Putamen (tissue), 1 donor: ENCODE data around the gene REST.
"Not testable (repeated sequence)": the region's sequence is repeated elsewhere in the genome, so short reads cannot be mapped to it uniquely, and the experiment has no call there.

Experiments used
- DNase-seq: peaks from one replicate; pipeline ENCODE4 v3.0.0-alpha.2; 2016; ENCODE audit warnings: low spot score

REST gene, protein sequence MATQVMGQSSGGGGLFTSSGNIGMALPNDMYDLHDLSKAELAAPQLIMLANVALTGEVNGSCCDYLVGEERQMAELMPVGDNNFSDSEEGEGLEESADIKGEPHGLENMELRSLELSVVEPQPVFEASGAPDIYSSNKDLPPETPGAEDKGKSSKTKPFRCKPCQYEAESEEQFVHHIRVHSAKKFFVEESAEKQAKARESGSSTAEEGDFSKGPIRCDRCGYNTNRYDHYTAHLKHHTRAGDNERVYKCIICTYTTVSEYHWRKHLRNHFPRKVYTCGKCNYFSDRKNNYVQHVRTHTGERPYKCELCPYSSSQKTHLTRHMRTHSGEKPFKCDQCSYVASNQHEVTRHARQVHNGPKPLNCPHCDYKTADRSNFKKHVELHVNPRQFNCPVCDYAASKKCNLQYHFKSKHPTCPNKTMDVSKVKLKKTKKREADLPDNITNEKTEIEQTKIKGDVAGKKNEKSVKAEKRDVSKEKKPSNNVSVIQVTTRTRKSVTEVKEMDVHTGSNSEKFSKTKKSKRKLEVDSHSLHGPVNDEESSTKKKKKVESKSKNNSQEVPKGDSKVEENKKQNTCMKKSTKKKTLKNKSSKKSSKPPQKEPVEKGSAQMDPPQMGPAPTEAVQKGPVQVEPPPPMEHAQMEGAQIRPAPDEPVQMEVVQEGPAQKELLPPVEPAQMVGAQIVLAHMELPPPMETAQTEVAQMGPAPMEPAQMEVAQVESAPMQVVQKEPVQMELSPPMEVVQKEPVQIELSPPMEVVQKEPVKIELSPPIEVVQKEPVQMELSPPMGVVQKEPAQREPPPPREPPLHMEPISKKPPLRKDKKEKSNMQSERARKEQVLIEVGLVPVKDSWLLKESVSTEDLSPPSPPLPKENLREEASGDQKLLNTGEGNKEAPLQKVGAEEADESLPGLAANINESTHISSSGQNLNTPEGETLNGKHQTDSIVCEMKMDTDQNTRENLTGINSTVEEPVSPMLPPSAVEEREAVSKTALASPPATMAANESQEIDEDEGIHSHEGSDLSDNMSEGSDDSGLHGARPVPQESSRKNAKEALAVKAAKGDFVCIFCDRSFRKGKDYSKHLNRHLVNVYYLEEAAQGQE

DNA sequence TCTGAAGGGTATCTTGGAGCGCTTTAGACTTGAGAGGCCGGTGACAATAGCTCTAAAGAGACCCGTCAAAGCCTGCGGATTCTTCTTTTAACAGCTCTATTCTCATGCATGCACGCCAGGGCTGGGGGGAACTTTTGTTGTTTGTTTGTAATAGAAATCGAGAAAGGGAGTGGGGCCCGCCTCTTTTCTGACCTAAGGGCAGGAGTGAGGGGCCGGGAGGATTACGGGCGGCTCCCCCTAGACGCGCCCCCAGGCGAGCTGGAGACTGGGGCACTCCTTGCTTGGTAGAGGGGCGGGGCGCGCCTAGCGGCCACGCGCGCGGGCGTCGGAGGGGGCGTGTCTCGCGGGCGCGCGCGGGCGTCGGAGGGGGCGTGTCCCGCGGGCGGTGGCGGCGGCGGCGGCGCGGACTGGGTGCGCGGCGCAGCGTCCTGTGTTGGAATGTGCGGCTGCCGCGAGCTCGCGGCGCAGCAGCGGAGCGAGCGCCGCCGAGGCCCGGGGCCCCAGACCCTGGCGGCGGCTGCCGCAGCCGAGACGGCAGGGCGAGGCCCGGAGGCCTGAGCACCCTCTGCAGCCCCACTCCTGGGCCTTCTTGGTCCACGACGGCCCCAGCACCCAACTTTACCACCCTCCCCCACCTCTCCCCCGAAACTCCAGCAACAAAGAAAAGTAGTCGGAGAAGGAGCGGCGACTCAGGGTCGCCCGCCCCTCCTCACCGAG, at the start of gene REST:
Gene REST, plus strand, starts transcription at position 412 of the 717 bp plus-strand sequence. CDS start 2,739 bp downstream, outside the sequence.
- DNase-seq: peak; percentile 70

DNA sequence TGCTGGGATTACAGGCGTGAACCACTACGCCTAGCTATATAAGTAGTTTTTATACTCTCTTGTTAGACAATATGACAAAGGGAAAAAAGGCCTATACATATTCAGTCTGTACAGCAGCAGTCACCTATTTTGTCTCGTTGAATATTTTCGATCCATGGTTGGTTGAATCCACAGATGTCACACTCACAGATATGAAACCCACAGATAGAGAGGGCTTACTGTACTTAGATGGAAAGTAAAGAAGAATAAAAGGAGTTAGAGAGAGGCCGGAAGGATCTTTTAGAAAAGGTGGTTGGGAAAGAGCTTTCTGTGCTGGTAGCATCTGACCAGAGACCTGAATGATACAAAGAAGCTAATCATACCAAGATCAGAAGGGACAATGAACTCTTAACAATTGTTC, 47.9 kb upstream of the REST start:
- no peak for DNase-seq

DNA sequence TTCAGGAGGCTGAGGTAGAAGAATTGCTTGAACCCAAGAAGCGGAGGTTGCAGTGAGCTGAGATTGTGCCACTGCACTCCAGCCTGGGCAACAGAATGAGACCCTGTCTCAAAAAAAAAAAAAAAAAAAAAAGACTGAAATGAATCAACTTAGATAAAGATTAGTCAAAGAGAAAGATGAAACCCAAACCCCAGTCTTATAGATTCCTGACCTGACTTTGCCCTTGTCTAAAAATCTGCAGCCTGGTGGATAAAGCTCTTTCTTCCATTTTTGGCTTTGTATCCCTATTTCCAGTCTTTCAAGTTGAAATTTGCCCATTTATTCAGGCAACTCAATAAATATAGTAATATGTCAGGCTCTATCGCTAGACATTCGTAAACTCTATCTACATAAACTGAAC, 46.9 kb upstream of the REST start:
- no peak for DNase-seq

DNA sequence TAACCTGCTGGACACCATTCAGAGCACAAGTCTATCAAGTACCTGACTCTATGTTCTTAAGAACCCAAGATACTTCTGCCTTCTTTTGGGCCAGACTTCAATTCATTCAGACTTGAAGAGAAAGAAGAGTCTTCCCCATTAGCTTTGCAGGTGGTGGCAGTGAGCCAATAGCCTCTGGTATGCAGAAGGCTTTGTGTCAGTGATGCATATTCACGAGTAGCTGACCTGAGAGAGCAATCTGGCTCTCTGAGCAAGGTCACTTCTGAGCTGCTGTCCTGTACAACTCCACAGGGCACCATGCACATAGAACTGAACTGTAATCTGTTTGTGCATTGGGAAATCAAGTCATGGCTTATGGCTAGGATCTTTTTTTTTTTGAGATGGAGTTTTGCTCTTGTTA, 46.3 kb upstream of the REST start:
- DNase-seq: no peak

DNA sequence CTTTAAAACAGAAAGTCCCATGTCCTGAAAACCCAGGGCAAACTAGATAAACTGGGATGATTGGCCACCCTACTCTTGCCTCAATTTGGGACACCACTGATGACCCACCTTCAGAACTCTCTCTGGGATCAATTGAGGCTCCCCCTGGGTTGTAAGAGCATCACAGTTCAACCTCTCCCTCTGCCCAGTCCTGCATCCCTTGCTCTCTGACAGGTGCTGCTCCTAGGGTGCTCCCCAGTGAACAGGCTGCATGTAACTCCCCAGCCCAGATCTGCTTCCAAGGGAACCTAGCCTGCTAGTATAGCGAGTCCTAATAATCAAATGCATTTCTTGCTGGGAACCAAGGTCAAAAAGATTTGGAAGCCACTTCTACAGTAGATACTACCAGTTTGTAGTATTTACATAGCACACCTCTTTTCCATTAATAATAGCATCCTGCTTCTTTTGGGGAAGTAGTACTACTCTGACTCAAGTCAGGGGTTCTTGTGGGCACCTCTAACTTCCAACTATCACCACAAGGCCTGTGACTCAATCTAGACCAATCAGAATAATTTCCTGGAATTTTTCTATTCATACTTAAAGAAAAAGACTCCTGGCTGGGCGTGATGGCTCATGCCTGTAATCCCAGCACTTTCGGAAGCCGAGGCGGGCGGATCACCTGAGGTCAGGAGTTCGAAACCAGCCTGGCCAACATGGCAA, 44.1 kb upstream of the REST start:
- DNase-seq: no peak

DNA sequence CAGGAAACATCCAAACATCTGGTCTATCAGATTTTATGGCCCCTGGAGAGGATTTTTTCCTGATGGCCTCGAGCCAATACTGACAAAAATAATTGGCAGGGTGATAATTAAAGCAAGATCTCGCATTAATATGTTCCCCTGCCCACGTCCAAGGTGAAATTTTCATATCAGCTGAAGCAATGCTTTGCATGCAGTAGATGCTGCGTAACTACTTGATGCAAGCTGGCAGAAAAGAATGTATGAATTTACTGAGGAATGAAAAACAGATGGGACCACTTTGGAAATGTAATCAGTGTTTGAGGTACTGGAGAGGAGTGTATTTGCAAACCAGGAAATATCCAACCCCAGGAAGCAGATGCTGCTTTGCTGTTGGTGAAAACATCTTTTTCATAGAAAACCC, 36.8 kb upstream of the REST start:
- DNase-seq: no peak

DNA sequence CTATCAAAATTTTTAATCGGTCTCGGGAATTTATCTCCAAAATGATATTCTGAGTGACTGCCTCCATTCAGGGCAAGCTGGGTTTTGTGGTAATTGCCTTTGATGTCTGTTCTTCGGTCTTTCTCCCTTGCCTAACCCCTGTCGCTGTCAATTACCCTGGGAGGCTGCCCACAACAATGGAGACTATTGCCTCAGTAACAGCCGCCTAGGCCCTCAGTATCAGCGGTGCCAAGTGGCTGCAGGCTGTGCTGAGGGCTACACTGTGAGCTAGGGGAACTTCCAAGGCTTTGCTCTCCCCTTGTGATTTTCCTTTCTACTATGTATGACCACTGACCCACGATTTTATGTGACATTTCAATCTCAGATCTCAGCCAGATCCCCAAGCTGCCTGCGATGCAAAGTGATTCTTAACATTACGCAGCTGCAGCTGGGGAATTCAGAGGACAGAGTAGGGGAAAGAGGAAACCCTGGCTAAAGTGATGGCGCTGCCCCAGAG, 36.3 kb upstream of the REST start:
- DNase-seq: peak; percentile 8

DNA sequence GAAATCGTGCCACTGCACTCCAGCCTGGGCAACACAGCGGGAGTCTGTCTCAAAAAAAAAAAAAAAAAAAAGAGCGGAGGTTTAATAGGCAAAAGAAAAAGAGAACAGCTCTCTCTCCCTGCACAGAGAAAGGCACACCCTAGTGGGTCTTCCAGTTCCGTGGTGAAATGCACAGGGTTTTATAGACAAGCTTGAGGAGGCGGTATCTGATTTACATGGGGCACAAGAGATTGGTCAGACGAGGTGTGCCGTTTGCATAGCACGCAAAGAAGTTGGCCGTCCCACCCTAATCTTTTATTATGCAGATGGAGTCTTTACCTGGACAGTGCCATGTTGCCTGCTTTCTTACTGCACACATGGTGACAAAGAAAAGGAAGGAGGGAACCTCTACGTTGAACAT, 33.5 kb upstream of the REST start:
- no peak for DNase-seq

DNA sequence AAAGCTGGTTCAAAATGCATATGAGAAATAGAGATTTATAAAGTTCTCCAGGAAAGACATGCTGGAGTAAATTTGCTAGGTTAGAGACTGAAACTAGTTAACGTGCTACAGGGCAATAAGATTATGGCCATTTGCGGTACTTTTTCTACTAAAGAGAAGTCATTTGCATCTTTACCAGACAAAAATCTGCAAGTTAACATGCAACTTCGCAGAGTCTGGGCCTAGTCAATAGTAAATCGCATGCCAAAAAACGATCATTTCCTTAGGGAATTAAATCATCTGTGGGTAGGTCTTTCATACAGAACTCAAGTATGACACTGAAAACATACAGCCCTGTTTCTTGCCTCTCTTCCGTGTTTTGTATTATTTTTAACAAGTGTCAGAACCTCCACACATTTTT, 32.8 kb upstream of the REST start:
- no peak for DNase-seq

DNA sequence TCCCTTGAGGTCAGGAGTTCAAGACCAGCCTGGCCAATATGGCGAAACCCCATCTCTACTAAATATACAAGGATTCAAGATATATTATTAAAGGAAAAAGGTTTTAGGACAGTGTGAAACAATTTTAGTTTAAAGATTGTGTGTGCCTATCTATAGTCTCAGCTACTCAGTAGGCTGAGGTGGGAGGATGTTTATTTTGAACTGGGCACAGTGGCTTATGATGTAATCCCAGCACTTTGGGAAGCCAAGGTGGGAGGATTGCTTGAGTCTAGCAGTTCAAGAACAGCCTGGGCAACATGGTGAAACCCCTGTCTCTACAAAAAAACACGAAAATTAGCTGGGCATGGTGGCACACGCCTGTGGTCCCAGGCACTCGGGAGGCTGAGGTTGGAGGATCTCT, 31.4 kb upstream of the REST start:
- DNase-seq: no peak

DNA sequence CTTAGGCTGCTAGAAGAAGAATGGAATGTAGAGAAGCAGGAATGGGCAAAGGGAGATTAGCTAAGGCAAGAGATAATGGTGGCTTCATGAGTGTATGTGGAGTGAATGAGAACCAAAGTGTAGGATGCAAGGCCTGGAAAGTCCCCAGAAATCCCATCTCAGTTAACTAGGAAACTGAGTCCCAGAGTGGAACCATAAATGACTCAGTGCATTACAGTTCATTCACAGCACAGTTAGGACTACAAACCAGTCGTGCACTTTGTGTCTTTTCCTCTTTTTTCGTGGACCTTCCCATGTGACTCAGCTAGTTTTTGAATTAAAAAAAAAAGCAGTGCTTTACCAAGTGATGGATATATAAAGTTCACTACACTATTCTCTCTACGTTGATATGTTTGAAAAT, 27.7 kb upstream of the REST start:
- DNase-seq: no peak

DNA sequence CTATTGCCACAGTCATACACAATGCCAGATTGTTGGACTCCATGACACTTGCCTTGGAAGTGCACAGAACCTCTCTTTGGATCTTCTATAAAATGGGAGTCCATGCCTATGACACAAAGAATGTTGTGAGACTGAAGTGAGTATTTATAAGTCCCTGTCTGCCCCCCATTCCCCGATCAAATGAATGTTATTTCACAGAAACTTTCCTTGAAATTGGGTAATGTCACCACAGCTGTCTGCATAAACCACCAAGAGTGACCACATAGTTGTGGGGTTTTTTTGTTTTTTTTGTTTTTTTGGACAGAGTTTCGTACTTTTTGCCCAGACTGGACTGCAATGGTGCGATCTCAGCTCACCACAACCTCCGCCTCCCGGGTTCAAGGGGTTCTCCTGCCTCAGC, 27.1 kb upstream of the REST start:
- no peak for DNase-seq

DNA sequence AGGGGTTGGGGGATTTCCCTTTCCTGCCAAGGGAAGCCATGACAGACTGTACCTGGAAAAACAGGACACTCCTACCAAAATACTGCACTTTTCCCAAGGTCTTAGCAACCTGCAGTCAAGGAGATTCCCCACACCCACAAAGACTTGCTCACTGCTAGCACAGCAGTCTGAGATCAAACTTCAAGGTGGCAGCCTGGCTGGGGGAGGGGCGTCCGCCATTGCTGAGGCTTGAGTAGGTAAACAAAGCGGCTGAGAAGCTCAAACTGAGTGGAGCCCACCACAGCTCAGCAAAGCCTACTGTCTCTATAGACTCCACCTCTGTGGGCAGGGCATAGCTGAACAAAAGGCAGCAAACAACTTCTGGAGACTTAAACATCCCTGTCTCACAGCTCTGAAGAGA, 23.2 kb upstream of the REST start:
- DNase-seq: not testable (repeated sequence)

DNA sequence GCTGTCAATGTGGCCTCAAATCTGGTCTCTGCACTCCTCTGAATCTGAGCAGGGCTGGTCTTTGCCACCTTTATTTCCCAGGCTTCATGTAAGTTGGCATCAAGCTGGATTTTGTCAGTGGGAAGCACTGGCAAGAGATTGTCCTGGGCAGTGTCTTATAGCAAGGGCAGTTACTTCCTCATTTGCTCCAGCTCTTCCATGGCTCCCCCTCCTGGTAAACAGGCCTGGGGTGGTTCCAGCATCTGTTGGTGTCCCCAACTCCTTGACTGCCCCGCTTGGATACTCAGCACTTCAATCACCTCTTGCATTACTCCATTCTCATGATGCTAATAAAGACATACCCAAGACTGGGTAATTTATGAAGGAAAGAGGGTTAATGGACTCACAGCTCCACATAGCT, 15.0 kb upstream of the REST start:
- no peak for DNase-seq

DNA sequence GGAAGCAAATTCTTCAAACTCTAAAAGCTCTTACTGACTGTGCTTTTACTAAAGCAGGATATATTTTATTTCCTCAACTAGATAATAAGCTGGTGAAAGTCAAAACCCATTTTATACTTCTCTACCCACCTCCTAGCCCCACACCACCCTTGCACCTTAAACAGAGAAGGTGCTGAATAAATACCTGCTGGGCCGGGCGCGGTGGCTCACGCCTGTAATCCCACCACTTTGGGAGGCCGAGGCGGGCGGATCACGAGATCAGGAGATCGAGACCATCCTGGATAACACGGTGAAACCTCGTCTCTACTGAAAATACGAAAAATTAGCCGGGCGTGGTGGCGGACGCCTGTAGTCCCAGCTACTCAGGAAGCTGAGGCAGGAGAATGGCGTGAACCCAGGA, 9.9 kb upstream of the REST start:
- DNase-seq: not testable (repeated sequence)

DNA sequence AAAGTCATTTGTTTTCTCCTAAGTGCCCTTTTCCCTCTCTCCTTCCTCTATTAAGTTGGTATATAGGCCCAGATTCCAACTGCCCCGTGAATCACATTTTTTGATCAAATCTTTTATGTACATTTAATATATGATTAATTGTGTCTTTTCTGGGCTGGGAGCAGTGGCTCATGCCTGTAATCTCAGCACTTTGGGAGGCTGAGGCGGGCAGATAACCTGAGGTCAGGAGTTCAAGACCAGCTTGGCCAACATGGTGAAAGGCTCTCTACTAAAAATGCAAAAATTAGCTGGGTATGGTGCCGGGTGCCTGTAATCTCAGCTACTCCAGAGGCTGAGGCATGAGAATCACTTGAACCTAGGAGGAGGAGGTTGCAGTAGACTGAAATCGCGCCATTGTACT, 7.5 kb upstream of the REST start:
- not testable (repeated sequence) for DNase-seq

DNA sequence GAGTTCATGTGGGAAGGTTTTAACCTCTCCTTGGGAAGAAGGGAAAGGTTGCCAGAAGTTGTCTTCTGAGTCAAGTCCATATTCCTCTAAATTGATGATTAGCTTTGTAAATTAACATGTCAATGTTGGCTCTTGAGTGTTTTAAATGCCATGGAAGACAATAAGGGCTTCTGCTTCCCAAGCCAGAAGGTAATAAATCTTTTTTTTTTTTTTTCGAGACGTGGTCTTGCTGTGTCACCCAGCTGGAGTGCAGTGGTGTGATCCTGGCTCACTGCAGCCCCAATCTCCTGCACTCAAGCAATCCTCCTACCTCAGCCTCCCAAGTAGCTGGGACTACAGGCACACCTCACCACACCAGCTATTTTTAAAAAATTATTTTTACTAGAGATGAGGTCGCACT, 5.0 kb upstream of the REST start:
- DNase-seq: no peak

DNA sequence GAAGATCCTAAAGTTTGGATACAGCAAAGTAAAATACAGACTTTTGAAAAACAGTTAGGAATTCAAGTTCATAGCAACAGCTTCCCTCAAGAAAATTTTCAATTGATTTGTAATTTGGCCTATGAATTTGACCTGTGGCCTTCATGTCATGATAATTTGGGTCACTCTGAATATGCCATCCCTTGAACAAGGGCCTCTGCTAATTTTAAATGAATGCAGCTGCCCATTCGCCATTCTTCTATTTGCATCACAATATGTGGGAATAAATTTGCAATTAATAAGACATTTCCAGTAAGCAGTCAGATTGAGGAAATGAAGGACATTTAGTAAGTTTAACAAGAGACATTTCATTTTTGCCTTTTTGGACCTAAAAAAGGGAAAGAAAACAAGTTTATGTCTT, 1.9 kb upstream of the REST start:
- no peak for DNase-seq

DNA sequence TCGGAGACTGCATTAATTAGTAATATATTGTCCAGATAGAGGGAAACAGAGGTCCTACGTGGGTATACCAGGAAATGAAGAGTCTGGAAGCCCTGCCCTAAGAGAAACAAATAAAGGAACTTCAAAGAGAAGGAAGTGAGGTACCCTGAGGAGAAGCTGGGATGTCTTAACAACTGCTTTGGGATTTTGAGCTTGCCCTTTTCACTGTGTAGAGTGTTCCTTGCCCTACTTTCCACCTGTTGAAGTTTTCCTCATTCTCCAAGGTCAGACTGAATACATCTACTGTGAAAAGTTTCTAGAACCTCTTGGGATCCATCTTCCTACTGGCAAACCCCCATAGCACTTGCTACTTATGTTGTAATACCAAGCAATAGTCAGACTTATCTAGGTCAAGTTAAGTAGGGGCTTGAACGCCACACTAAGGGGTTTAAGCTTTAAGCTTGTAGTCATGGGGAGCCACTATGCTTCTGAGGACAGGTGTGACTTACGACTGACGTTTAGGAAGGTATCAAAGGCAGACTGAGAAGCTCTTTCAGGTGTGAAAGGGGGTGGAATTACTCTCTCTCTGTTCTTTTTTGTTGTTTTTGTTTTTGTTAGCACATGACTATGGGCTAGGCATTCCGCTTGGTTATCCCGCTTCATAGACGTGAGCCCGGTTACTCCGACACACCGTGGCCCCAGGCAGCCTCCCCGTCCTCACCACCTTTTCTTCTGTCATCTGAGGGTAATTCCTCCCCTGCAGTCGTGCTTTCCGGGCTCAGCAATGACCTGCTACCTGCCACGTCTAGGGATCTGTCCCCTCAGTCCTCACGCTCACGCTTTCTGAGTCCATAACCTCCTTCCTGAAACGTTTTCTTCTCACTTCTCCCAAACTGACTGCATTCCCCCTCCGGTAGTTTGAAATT, 959 bp upstream of the REST start:
- DNase-seq: no peak
